IMR-90 (cell line): ENCODE measurements around the gene CELSR1. TPM values are rescaled to one million over a fixed set of nuclear protein-coding genes. Genes with fewer than 3 reads are reported as not detected.

Source experiments
- ATAC-seq: fragments of 200-7000 bp; cut with Tn5 transposase; 2 replicates; pipeline ENCODE4 v1.9.1; 2020; ENCODE audit warnings: low read depth, mild to moderate bottlenecking, moderate library complexity
- BruUV-seq: library from RNA; stranded (reverse); fragments of 400-500 nt; replicated peaks from 2 replicates; lab custom pipeline; 2021; lab: Mats Ljungman, UMichigan
- CTCF ChIA-PET: fragments of 300-600 bp; formaldehyde crosslinking; extraction: SDS; loops from one replicate; lab custom pipeline; 2021; ENCODE audit warnings: antibody characterized with exemption; lab: Yijun Ruan, JAX
- POLR2A ChIA-PET: fragments of 300-600 bp; sonication (Branson Sonifier 250); formaldehyde crosslinking; loops from one replicate; lab custom pipeline; 2022; ENCODE audit warnings: antibody characterized with exemption; ENCODE audit not compliant: unreplicated experiment; lab: Charles Lee
- DNase-seq: peaks from one replicate; pipeline ENCODE4 v3.0.0; 2013
- H2AFZ ChIP-seq: replicated peaks from 2 replicates; pipeline ENCODE3; 2013; ENCODE audit warnings: low read length, mild to moderate bottlenecking; ENCODE audit not compliant: poor library complexity
- H2AK5ac ChIP-seq: 2 replicates; pipeline ENCODE4 v1.6.1; 2013; ENCODE audit warnings: low read depth, low read length, inconsistent platforms
- H2AK9ac ChIP-seq: replicated peaks from 2 replicates; pipeline ENCODE3; 2013; ENCODE audit warnings: mild to moderate bottlenecking, low read depth, low read length, moderate library complexity; ENCODE audit not compliant: poor library complexity
- H2BK120ac ChIP-seq: 2 replicates; pipeline ENCODE4 v1.6.1; 2013; ENCODE audit warnings: low read depth, low read length, inconsistent platforms
- H2BK15ac ChIP-seq: 3 replicates; pipeline ENCODE4 v1.6.1; 2013; ENCODE audit warnings: low read depth, low read length, inconsistent platforms
- H2BK20ac ChIP-seq: 2 replicates; pipeline ENCODE4 v1.6.1; 2013; ENCODE audit warnings: low read depth, mild to moderate bottlenecking, inconsistent platforms, low read length, moderate library complexity
- H2BK5ac ChIP-seq: 2 replicates; pipeline ENCODE4 v1.6.1; 2013; ENCODE audit warnings: mild to moderate bottlenecking, low read depth, low read length, inconsistent platforms; ENCODE audit not compliant: poor library complexity, severe bottlenecking
- H3K14ac ChIP-seq: replicated peaks from 2 replicates; pipeline ENCODE4 v1.6.1; 2013; ENCODE audit warnings: low read depth, low read length, inconsistent platforms
- H3K18ac ChIP-seq: 2 replicates; pipeline ENCODE4 v1.6.1; 2013; ENCODE audit warnings: low read depth, low read length, control low read depth
- H3K23ac ChIP-seq: 2 replicates; pipeline ENCODE4 v1.6.1; 2013; ENCODE audit warnings: low read depth, low read length, inconsistent platforms
- H3K27ac ChIP-seq: 2 replicates; pipeline ENCODE4 v1.5.1; 2013; ENCODE audit warnings: mild to moderate bottlenecking, control low read depth, low read length; ENCODE audit not compliant: insufficient read depth
- H3K27me3 ChIP-seq: 2 replicates; pipeline ENCODE4 v1.6.1; 2013; ENCODE audit warnings: low read length; ENCODE audit not compliant: control insufficient read depth, insufficient read depth
- H3K36me3 ChIP-seq: 2 replicates; pipeline ENCODE4 v1.6.1; 2013; ENCODE audit warnings: low read length, mixed read lengths; ENCODE audit not compliant: control insufficient read depth, insufficient read depth
- H3K4ac ChIP-seq: 2 replicates; pipeline ENCODE4 v1.6.1; 2013; ENCODE audit warnings: low read depth, low read length, inconsistent platforms
- H3K4me1 ChIP-seq: 2 replicates; pipeline ENCODE4 v1.6.1; 2013; ENCODE audit warnings: low read length, mixed read lengths; ENCODE audit not compliant: control insufficient read depth, insufficient read depth
- H3K4me2 ChIP-seq: 2 replicates; pipeline ENCODE4 v1.6.1; 2013; ENCODE audit warnings: low read depth, mild to moderate bottlenecking, control low read depth, low read length, moderate library complexity
- H3K4me3 ChIP-seq: 2 replicates; pipeline ENCODE4 v1.5.1; 2013; ENCODE audit warnings: low read depth, mild to moderate bottlenecking, control low read depth, low read length, moderate library complexity; ENCODE audit not compliant: insufficient read depth
- H3K56ac ChIP-seq: 2 replicates; pipeline ENCODE4 v1.6.1; 2013; ENCODE audit warnings: low read length, inconsistent platforms; ENCODE audit not compliant: insufficient read depth; ENCODE audit errors: extremely low read depth
- H3K79me1 ChIP-seq, 2 experiments: 2 replicates each; pipeline ENCODE4 v1.6.1; 2013; ENCODE audit warnings: low read length in 2 of 2, inconsistent platforms in 1 of 2, low read depth in 1 of 2
- H3K9ac ChIP-seq: 2 replicates; pipeline ENCODE4 v1.6.1; 2013; ENCODE audit warnings: low read depth, low read length, control low read depth
- H3K9me1 ChIP-seq: 2 replicates; pipeline ENCODE4 v1.6.1; 2013; ENCODE audit warnings: low read length, inconsistent platforms; ENCODE audit not compliant: insufficient read depth
- H3K9me3 ChIP-seq: 2 replicates; pipeline ENCODE4 v1.6.1; 2013; ENCODE audit warnings: low read length; ENCODE audit not compliant: control insufficient read depth, insufficient read depth
- H4K20me1 ChIP-seq: 2 replicates; pipeline ENCODE4 v1.6.1; 2013; ENCODE audit warnings: low read length, inconsistent platforms; ENCODE audit not compliant: insufficient read depth
- H4K5ac ChIP-seq: 2 replicates; pipeline ENCODE4 v1.6.1; 2013; ENCODE audit warnings: mild to moderate bottlenecking, low read depth, low read length, control low read depth
- H4K8ac ChIP-seq, 2 experiments: 2 replicates each; pipeline ENCODE4 v1.6.1; 2013; ENCODE audit warnings: low read depth in 2 of 2, low read length in 2 of 2, control low read depth in 1 of 2, inconsistent platforms in 1 of 2
- H4K91ac ChIP-seq: 2 replicates; pipeline ENCODE4 v1.6.1; 2013; ENCODE audit warnings: low read depth, low read length, inconsistent platforms; ENCODE audit not compliant: insufficient read depth
- BHLHE40 ChIP-seq: fragments of 150-350 bp; IDR thresholded peaks from 2 replicates; pipeline ENCODE4 v1.6.1; 2016; ENCODE audit warnings: mild to moderate bottlenecking, low read depth, low read length
- CEBPB ChIP-seq: IDR thresholded peaks from 2 replicates; pipeline ENCODE4 v1.6.1; 2012; ENCODE audit warnings: low read depth, low read length, improper control_type of control experiment
- CHD1 ChIP-seq: IDR thresholded peaks from 2 replicates; pipeline ENCODE4 v1.6.1; 2012; ENCODE audit warnings: low read depth, low read length, improper control_type of control experiment
- FOS ChIP-seq: fragments of 150-350 bp; IDR thresholded peaks from 2 replicates; pipeline ENCODE4 v1.6.1; 2016; ENCODE audit warnings: low read depth, low read length
- MXI1 ChIP-seq: IDR thresholded peaks from 2 replicates; pipeline ENCODE4 v1.6.1; 2012; ENCODE audit warnings: low read depth, mild to moderate bottlenecking, low read length, moderate library complexity, borderline replicate concordance
- NFE2L2 ChIP-seq: fragments of 150-350 bp; IDR thresholded peaks from 2 replicates; pipeline ENCODE4 v1.6.1; 2016; ENCODE audit warnings: low read depth, mild to moderate bottlenecking, low read length
- POLR2A ChIP-seq: IDR thresholded peaks from 2 replicates; pipeline ENCODE4 v1.6.1; 2012; ENCODE audit warnings: mild to moderate bottlenecking, low read depth, low read length
- RAD21 ChIP-seq: IDR thresholded peaks from 2 replicates; pipeline ENCODE4 v1.6.1; 2012; ENCODE audit warnings: low read length, improper control_type of control experiment
- RCOR1 ChIP-seq: IDR thresholded peaks from 2 replicates; pipeline ENCODE4 v1.6.1; 2012; ENCODE audit warnings: mild to moderate bottlenecking, low read length, improper control_type of control experiment; ENCODE audit not compliant: insufficient replicate concordance
- RFX5 ChIP-seq: IDR thresholded peaks from 2 replicates; pipeline ENCODE4 v1.8.0; 2012; ENCODE audit warnings: low read depth, mild to moderate bottlenecking, low read length, moderate library complexity
- SMC3 ChIP-seq: fragments of 150-350 bp; IDR thresholded peaks from 2 replicates; pipeline ENCODE4 v1.6.1; 2016; ENCODE audit warnings: low read depth, mild to moderate bottlenecking, antibody characterized with exemption, low read length, moderate library complexity
- WGBS, 2 experiments: methylation state at CpG; one replicate each; pipeline versions ENCODE4 v1.1.5 to v1.1.7; 2013; ENCODE audit warnings: missing lambda C conversion rate in 2 of 2; ENCODE audit not compliant: insufficient read length in 1 of 2; ENCODE audit errors: extremely low coverage in 2 of 2; 5-methylcytosine and 5-hydroxymethylcytosine counted together
- dilution Hi-C: fragments of 300-500 bp; cut with HindIII; formaldehyde crosslinking; loops from one replicate; pipeline ENCODE4 v1.14.3; 2018; ENCODE audit warnings: low sequenced_read_pairs; ENCODE audit not compliant: unreplicated experiment
- in situ Hi-C: fragments of 300-500 bp; cut with MboI; formaldehyde crosslinking; loops from 3 replicates; pipeline ENCODE4 v1.14.3; 2019; ENCODE audit warnings: low sequenced_read_pairs, inconsistent platforms, mixed read lengths
- intact Hi-C: fragments of 100-400 bp; cut with micrococcal nuclease; formaldehyde crosslinking; loops from 2 replicates; pipeline ENCODE4 v1.10.0; 2022
- polyA plus RNA-seq, 3 experiments: library from polyadenylated mRNA; depleted of rRNA; stranded (reverse); fragments of >200 nt; gene quantifications; 2 replicates each; pipeline ENCODE4 v1.2.3, GENCODE V29; 2012; ENCODE audit warnings: low replicate concordance in 1 of 3
- total RNA-seq: library from RNA; depleted of rRNA; stranded (reverse); fragments of >200 nt; gene quantifications from 2 replicates; pipeline ENCODE4 v1.2.3, GENCODE V29; 2012
- TF ChIP-seq, protein P1 (sequence below): conservative IDR thresholded peaks from 2 replicates; pipeline ENCODE4 v1.5.1; 2012; ENCODE audit warnings: mild to moderate bottlenecking, low read depth, low read length, improper control_type of control experiment
- TF ChIP-seq, protein P2 (sequence below): fragments of 150-350 bp; IDR thresholded peaks from 2 replicates; pipeline ENCODE4 v1.6.1; 2017; ENCODE audit warnings: mild to moderate bottlenecking, antibody characterized with exemption, low read length, low read depth
- TF ChIP-seq, protein P3 (sequence below): fragments of 150-350 bp; IDR thresholded peaks from 2 replicates; pipeline ENCODE4 v1.6.1; 2016; ENCODE audit warnings: low read depth, mild to moderate bottlenecking, low read length, moderate library complexity, borderline replicate concordance

CELSR1 gene
- total and polyA plus RNA-seq, 2 of the 4 experiments (the other 2 are of a cell fraction), result 0.36 to 0.82 TPM

DNA sequence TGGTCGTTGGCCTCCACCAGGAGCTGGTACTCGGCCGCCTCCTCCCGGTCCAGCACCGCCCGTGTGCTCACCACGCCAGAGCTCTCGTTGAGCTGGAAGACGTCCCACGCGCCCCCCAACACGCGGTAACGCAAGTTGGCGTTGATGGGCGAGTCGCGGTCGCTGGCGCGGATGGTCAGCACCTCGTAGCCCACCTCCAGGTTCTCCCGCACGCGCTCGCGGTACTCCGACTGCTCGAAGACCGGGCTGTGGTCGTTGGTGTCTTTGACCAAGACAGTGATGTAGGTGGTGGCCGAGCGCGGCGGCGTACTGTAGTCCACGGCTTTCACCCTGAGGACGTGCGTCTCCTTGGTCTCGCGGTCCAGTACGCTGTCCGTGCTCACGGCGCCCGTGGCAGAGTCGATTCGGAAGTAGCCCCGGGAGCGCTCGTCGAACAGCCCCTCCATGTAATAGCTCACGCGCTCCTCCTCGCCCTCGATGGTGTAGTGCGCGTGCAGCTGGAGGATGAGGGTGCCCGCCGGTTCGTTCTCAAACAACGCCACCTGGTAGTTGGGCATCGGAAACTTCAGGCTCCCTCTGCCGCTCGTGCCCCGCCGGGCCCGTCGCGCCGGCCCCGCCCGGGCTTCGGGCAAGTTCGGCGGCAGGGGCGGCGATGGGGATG lies 1.4 kb downstream of the CELSR1 start:
- intact Hi-C loops (no loop called here), in situ Hi-C loops (loop anchor here (25.0 kb wide), 1 partner anchor 399 kb away; no protein-coding TSS in a partner anchor), dilution Hi-C loops (no loop called here)
- no peaks in the 10 kb centered on the region for H3K79me1 ChIP-seq
- H2AK5ac ChIP-seq, result no peak overlapping the region
- no peak overlapping the region for H2BK15ac ChIP-seq
- H3K23ac ChIP-seq, result no peak overlapping the region
- no peak overlapping the region for H3K4me2 ChIP-seq
- H3K4ac ChIP-seq, result no peak overlapping the region
- no peak overlapping the region for H3K18ac ChIP-seq
- peaks cover 42% of the 10 kb centered on the region for H3K27me3 ChIP-seq
- H3K9ac ChIP-seq, result no peak overlapping the region
- no peaks in the 10 kb centered on the region for H3K36me3 ChIP-seq
- H3K27ac ChIP-seq, result no peak overlapping the region
- H2BK120ac ChIP-seq, result no peak overlapping the region
- peak overlapping the region; percentile 35 for H2AFZ ChIP-seq
- CTCF ChIA-PET, result no interaction called here
- H4K91ac ChIP-seq, result no peak overlapping the region
- H2BK5ac ChIP-seq, result no peak overlapping the region
- H2BK20ac ChIP-seq, result no peak overlapping the region
- H3K4me3 ChIP-seq, result no peak overlapping the region
- no peak overlapping the region for H2AK9ac ChIP-seq
- no peaks in the 10 kb centered on the region for H4K20me1 ChIP-seq
- peaks cover 3% of the 10 kb centered on the region; the same call in 1 of the 2 replicates for H3K4me1 ChIP-seq
- 64% methylated on average over 41 of the region's 78 CpGs; no CpG with 5 or more reads in 1 of the 2 experiments for WGBS, 2 experiments
- POLR2A ChIA-PET, result no interaction called here
- TF ChIP-seq, protein P1, sequence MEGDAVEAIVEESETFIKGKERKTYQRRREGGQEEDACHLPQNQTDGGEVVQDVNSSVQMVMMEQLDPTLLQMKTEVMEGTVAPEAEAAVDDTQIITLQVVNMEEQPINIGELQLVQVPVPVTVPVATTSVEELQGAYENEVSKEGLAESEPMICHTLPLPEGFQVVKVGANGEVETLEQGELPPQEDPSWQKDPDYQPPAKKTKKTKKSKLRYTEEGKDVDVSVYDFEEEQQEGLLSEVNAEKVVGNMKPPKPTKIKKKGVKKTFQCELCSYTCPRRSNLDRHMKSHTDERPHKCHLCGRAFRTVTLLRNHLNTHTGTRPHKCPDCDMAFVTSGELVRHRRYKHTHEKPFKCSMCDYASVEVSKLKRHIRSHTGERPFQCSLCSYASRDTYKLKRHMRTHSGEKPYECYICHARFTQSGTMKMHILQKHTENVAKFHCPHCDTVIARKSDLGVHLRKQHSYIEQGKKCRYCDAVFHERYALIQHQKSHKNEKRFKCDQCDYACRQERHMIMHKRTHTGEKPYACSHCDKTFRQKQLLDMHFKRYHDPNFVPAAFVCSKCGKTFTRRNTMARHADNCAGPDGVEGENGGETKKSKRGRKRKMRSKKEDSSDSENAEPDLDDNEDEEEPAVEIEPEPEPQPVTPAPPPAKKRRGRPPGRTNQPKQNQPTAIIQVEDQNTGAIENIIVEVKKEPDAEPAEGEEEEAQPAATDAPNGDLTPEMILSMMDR, result no peak
- TF ChIP-seq FOS, result no peak
- TF ChIP-seq MXI1, result no peak
- TF ChIP-seq, protein P2, sequence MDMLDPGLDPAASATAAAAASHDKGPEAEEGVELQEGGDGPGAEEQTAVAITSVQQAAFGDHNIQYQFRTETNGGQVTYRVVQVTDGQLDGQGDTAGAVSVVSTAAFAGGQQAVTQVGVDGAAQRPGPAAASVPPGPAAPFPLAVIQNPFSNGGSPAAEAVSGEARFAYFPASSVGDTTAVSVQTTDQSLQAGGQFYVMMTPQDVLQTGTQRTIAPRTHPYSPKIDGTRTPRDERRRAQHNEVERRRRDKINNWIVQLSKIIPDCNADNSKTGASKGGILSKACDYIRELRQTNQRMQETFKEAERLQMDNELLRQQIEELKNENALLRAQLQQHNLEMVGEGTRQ, result no peak
- no peak for TF ChIP-seq NFE2L2
- no peak for TF ChIP-seq POLR2A
- no peak for TF ChIP-seq RAD21
- TF ChIP-seq CEBPB, result no peak
- TF ChIP-seq SMC3, result no peak
- no peak for TF ChIP-seq RFX5
- TF ChIP-seq CHD1, result no peak
- no peak for TF ChIP-seq RCOR1
- TF ChIP-seq, protein P3, sequence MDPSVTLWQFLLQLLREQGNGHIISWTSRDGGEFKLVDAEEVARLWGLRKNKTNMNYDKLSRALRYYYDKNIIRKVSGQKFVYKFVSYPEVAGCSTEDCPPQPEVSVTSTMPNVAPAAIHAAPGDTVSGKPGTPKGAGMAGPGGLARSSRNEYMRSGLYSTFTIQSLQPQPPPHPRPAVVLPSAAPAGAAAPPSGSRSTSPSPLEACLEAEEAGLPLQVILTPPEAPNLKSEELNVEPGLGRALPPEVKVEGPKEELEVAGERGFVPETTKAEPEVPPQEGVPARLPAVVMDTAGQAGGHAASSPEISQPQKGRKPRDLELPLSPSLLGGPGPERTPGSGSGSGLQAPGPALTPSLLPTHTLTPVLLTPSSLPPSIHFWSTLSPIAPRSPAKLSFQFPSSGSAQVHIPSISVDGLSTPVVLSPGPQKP, result no peak
- no peak for TF ChIP-seq BHLHE40
- BruUV-seq, result no TSS peak
- no peak overlapping the region for H4K5ac ChIP-seq
- no peak overlapping the region for H4K8ac ChIP-seq
- H3K9me1 ChIP-seq, result no peaks in the 10 kb centered on the region
- peaks cover 17% of the 10 kb centered on the region for H3K9me3 ChIP-seq
- no peak for DNase-seq
- no peak for ATAC-seq
- H3K56ac ChIP-seq, result no peak overlapping the region
- no peak overlapping the region for H3K14ac ChIP-seq
